Liver (tissue), 9 donors: ENCODE results near the gene JMJD1C. TPM values are rescaled to one million over a fixed set of nuclear protein-coding genes. Genes with fewer than 3 reads are reported as not detected.

Source experiments
- DNase-seq: peaks from one replicate; pipeline ENCODE4 v3.0.0-alpha.2; 2017; ENCODE audit warnings: low spot score
- H3K27ac ChIP-seq, 2 donors: one replicate each; pipeline ENCODE4 v1.7.0; 2013; ENCODE audit warnings: inconsistent platforms in 2 of 2, low read length in 2 of 2, control low read depth in 1 of 2, low read depth in 1 of 2, mild to moderate bottlenecking in 1 of 2
- H3K27me3 ChIP-seq, 4 donors: one replicate each; pipeline versions ENCODE4 v1.6.1 to v1.7.0; 2013; ENCODE audit warnings: low read length in 3 of 4, inconsistent platforms in 1 of 4, mild to moderate bottlenecking in 1 of 4, moderate library complexity in 1 of 4; ENCODE audit not compliant: control insufficient read depth in 4 of 4, insufficient read depth in 4 of 4
- H3K36me3 ChIP-seq, 4 donors: one replicate each; pipeline versions ENCODE4 v1.6.1 to v1.7.0; 2013; ENCODE audit warnings: low read length in 3 of 4, mild to moderate bottlenecking in 3 of 4, low read depth in 1 of 4, moderate library complexity in 1 of 4; ENCODE audit not compliant: control insufficient read depth in 4 of 4, insufficient read depth in 3 of 4
- H3K4me1 ChIP-seq, 4 donors: one replicate each; pipeline versions ENCODE4 v1.6.1 to v1.7.0; 2013; ENCODE audit warnings: low read length in 3 of 4, mild to moderate bottlenecking in 3 of 4, moderate library complexity in 1 of 4; ENCODE audit not compliant: control insufficient read depth in 4 of 4, insufficient read depth in 4 of 4
- H3K4me3 ChIP-seq, 3 donors: one replicate each; pipeline versions ENCODE4 v1.6.1 to v1.7.0; 2013; ENCODE audit warnings: low read length in 3 of 3, control low read depth in 1 of 3, low read depth in 1 of 3, mild to moderate bottlenecking in 1 of 3
- H3K9ac ChIP-seq, 2 donors: one replicate each; pipeline ENCODE4 v1.7.0; 2013; ENCODE audit warnings: low read length in 2 of 2, mild to moderate bottlenecking in 2 of 2, moderate library complexity in 2 of 2, control low read depth in 1 of 2, low read depth in 1 of 2
- H3K9me3 ChIP-seq, 4 donors: one replicate each; pipeline versions ENCODE4 v1.6.1 to v1.7.0; 2013; ENCODE audit warnings: low read length in 3 of 4; ENCODE audit not compliant: control insufficient read depth in 4 of 4
- ATF3 ChIP-seq: IDR thresholded peaks from 2 replicates; pipeline ENCODE4 v1.6.1; 2016; ENCODE audit warnings: antibody characterized with exemption
- CTCF ChIP-seq: fragments of 150-350 bp; IDR thresholded peaks from 2 replicates; pipeline ENCODE4 v1.5.1; 2017; ENCODE audit warnings: improper control_type of control experiment, low read depth, low read length; ENCODE audit not compliant: missing input control
- EGR1 ChIP-seq, 2 donors: IDR thresholded peaks; 2 replicates each; pipeline ENCODE4 v1.6.1; 2016 to 2018; ENCODE audit warnings: antibody characterized with exemption in 2 of 2, low read depth in 2 of 2
- FOXA1 ChIP-seq: IDR thresholded peaks from 2 replicates; pipeline ENCODE4 v1.6.1; 2016; ENCODE audit warnings: antibody characterized with exemption
- FOXA2 ChIP-seq: IDR thresholded peaks from 2 replicates; pipeline ENCODE4 v1.6.1; 2016; ENCODE audit warnings: antibody characterized with exemption
- GABPA ChIP-seq, 2 donors: IDR thresholded peaks in 1 of 2; conservative IDR thresholded peaks in 1 of 2; 2 replicates each; pipeline ENCODE4 v1.6.1; 2016; ENCODE audit warnings: antibody characterized with exemption in 2 of 2, mild to moderate bottlenecking in 1 of 2, moderate library complexity in 1 of 2
- HNF4A ChIP-seq, 2 donors: conservative IDR thresholded peaks; 2 replicates each; pipeline ENCODE4 v1.6.1; 2016; ENCODE audit warnings: antibody characterized with exemption in 2 of 2, mild to moderate bottlenecking in 2 of 2
- HNF4G ChIP-seq: IDR thresholded peaks from 2 replicates; pipeline ENCODE4 v1.6.1; 2016; ENCODE audit warnings: antibody characterized with exemption
- JUND ChIP-seq, 2 donors: IDR thresholded peaks; 2 replicates each; pipeline ENCODE4 v1.6.1; 2016; ENCODE audit warnings: antibody characterized with exemption in 2 of 2
- MAX ChIP-seq: IDR thresholded peaks from 2 replicates; pipeline ENCODE4 v1.6.1; 2016; ENCODE audit warnings: antibody characterized with exemption
- NR2F2 ChIP-seq: IDR thresholded peaks from 2 replicates; pipeline ENCODE4 v1.6.1; 2016; ENCODE audit warnings: antibody characterized with exemption
- RAD21 ChIP-seq, 2 donors: IDR thresholded peaks; 2 replicates each; pipeline ENCODE4 v1.6.1; 2016; ENCODE audit warnings: antibody characterized with exemption in 2 of 2, mild to moderate bottlenecking in 2 of 2
- REST ChIP-seq: IDR thresholded peaks from 2 replicates; pipeline ENCODE4 v1.6.1; 2016; ENCODE audit warnings: antibody characterized with exemption, mild to moderate bottlenecking
- RXRA ChIP-seq, 2 donors: IDR thresholded peaks; 2 replicates each; pipeline ENCODE4 v1.6.1; 2017 to 2018; ENCODE audit warnings: antibody characterized with exemption in 2 of 2, mild to moderate bottlenecking in 1 of 2
- SP1 ChIP-seq: IDR thresholded peaks from 2 replicates; pipeline ENCODE4 v1.6.1; 2018; ENCODE audit warnings: antibody characterized with exemption, mild to moderate bottlenecking
- TAF1 ChIP-seq: conservative IDR thresholded peaks from 2 replicates; pipeline ENCODE4 v1.6.1; 2016; ENCODE audit warnings: antibody characterized with exemption, mild to moderate bottlenecking
- YY1 ChIP-seq: IDR thresholded peaks from 2 replicates; pipeline ENCODE4 v1.6.1; 2016; ENCODE audit warnings: antibody characterized with exemption, mild to moderate bottlenecking
- ZBTB33 ChIP-seq: IDR thresholded peaks from 2 replicates; pipeline ENCODE4 v1.6.1; 2016; ENCODE audit warnings: antibody characterized with exemption
- WGBS: extraction: QIAGEN DNeasy Blood & Tissue Kit; methylation state at CpG from one replicate; pipeline ENCODE4 v1.1.7; 2013; 5-methylcytosine and 5-hydroxymethylcytosine counted together
- polyA plus RNA-seq, 2 donors: library from polyadenylated mRNA; stranded (reverse) in 1 of 2; unstranded in 1 of 2; fragments of 200-250 nt in 1 of 2; fragments of >200 nt in 1 of 2; fragmentation: Nextera tagmentation in 1 of 2; extraction: Ambion mirVana in 1 of 2; gene quantifications; one replicate each; pipeline versions ENCODE4 v1.2.1 to v1.2.3, GENCODE V29; 2013 to 2015
- total RNA-seq, 2 donors: library from RNA; depleted of rRNA; stranded (reverse); fragments of >200 nt; gene quantifications; one replicate each; pipeline ENCODE4 v1.2.3, GENCODE V29; 2014
- donor health status: healthy.
- donor health status: healthy.
- donor health status: healthy.
- donor health status: healthy.
- donor health status: healthy.

JMJD1C gene
- total and polyA plus RNA-seq, 4 donors, result 11.0 to 93.1 (median 56.0) TPM

GRCh38 chr10:63268798-63269503 lies 196.8 kb downstream of the JMJD1C start:
- Histone ChIP-seq H3K36me3 (no peaks in the 10 kb centered on the region), H3K9ac (peak overlapping the region; percentile 92 to 94), H3K4me1 (peaks cover 0 to 16% (median 8%) of the 10 kb centered on the region in 4 donors), H3K27me3 (no peaks in the 10 kb centered on the region), H3K27ac (peak overlapping the region; percentile 80 to 96), H3K4me3 (peak overlapping the region; percentile 64 to 89 (median 79)), H3K9me3 (no peaks in the 10 kb centered on the region)
- WGBS, result under 1% methylated on average over 17 of the region's 17 CpGs
- peak; percentile 73 to 93 for TF ChIP-seq JUND (IDR thresholded peaks at IDR 0.05)
- TF ChIP-seq HNF4A (conservative IDR thresholded peaks at IDR 0.05), result peak; percentile 49 to 56
- peak; percentile 57 for TF ChIP-seq SP1
- no peak for TF ChIP-seq FOXA1
- TF ChIP-seq RXRA (IDR thresholded peaks at IDR 0.05), result peak; percentile 48 to 59
- peak in 1 of 2 donors; percentile 65 for TF ChIP-seq GABPA (IDR thresholded peaks at IDR 0.05 in 1 of 2, conservative IDR thresholded peaks at IDR 0.05 in 1 of 2)
- peak; percentile 54 for TF ChIP-seq ZBTB33
- no peak for TF ChIP-seq NR2F2
- peak; percentile 68 for TF ChIP-seq RAD21 (IDR thresholded peaks at IDR 0.05)
- TF ChIP-seq FOXA2, result peak; percentile 54
- peak in 1 of 2 donors; percentile 37 for TF ChIP-seq EGR1 (IDR thresholded peaks at IDR 0.05; ENCODE audit: low read depth in 2 of 2)
- TF ChIP-seq TAF1, result peak; percentile 99
- no peak for TF ChIP-seq ATF3
- peak; percentile 45 for TF ChIP-seq CTCF
- TF ChIP-seq MAX, result peak; percentile 33
- peak; percentile 95 for TF ChIP-seq YY1
- TF ChIP-seq HNF4G, result no peak
- peak; percentile 95 for TF ChIP-seq REST
- peak; percentile 80 for DNase-seq
